Liver (tissue), 3 donors: ENCODE results near the gene DMC1.

ENCODE experiments used
- ATF3 ChIP-seq: IDR thresholded peaks from 2 replicates; pipeline ENCODE4 v1.6.1; 2016; ENCODE audit warnings: antibody characterized with exemption
- CTCF ChIP-seq: fragments of 150-350 bp; IDR thresholded peaks from 2 replicates; pipeline ENCODE4 v1.5.1; 2017; ENCODE audit warnings: improper control_type of control experiment, low read depth, low read length; ENCODE audit not compliant: missing input control
- EGR1 ChIP-seq, 2 donors: IDR thresholded peaks; 2 replicates each; pipeline ENCODE4 v1.6.1; 2016 to 2018; ENCODE audit warnings: antibody characterized with exemption in 2 of 2, low read depth in 2 of 2
- GABPA ChIP-seq, 2 donors: IDR thresholded peaks in 1 of 2; conservative IDR thresholded peaks in 1 of 2; 2 replicates each; pipeline ENCODE4 v1.6.1; 2016; ENCODE audit warnings: antibody characterized with exemption in 2 of 2, mild to moderate bottlenecking in 1 of 2, moderate library complexity in 1 of 2
- HNF4G ChIP-seq: IDR thresholded peaks from 2 replicates; pipeline ENCODE4 v1.6.1; 2016; ENCODE audit warnings: antibody characterized with exemption
- JUND ChIP-seq, 2 donors: IDR thresholded peaks; 2 replicates each; pipeline ENCODE4 v1.6.1; 2016; ENCODE audit warnings: antibody characterized with exemption in 2 of 2
- NR2F2 ChIP-seq: IDR thresholded peaks from 2 replicates; pipeline ENCODE4 v1.6.1; 2016; ENCODE audit warnings: antibody characterized with exemption
- RAD21 ChIP-seq, 2 donors: IDR thresholded peaks; 2 replicates each; pipeline ENCODE4 v1.6.1; 2016; ENCODE audit warnings: antibody characterized with exemption in 2 of 2, mild to moderate bottlenecking in 2 of 2
- REST ChIP-seq: IDR thresholded peaks from 2 replicates; pipeline ENCODE4 v1.6.1; 2016; ENCODE audit warnings: antibody characterized with exemption, mild to moderate bottlenecking
- SP1 ChIP-seq: IDR thresholded peaks from 2 replicates; pipeline ENCODE4 v1.6.1; 2018; ENCODE audit warnings: antibody characterized with exemption, mild to moderate bottlenecking
- TAF1 ChIP-seq: conservative IDR thresholded peaks from 2 replicates; pipeline ENCODE4 v1.6.1; 2016; ENCODE audit warnings: antibody characterized with exemption, mild to moderate bottlenecking
- YY1 ChIP-seq: IDR thresholded peaks from 2 replicates; pipeline ENCODE4 v1.6.1; 2016; ENCODE audit warnings: antibody characterized with exemption, mild to moderate bottlenecking
- ZBTB33 ChIP-seq: IDR thresholded peaks from 2 replicates; pipeline ENCODE4 v1.6.1; 2016; ENCODE audit warnings: antibody characterized with exemption
- TF ChIP-seq, protein P1 (sequence below): IDR thresholded peaks from 2 replicates; pipeline ENCODE4 v1.6.1; 2016; ENCODE audit warnings: antibody characterized with exemption
- donor health status: healthy.
- donor health status: healthy.

DNA sequence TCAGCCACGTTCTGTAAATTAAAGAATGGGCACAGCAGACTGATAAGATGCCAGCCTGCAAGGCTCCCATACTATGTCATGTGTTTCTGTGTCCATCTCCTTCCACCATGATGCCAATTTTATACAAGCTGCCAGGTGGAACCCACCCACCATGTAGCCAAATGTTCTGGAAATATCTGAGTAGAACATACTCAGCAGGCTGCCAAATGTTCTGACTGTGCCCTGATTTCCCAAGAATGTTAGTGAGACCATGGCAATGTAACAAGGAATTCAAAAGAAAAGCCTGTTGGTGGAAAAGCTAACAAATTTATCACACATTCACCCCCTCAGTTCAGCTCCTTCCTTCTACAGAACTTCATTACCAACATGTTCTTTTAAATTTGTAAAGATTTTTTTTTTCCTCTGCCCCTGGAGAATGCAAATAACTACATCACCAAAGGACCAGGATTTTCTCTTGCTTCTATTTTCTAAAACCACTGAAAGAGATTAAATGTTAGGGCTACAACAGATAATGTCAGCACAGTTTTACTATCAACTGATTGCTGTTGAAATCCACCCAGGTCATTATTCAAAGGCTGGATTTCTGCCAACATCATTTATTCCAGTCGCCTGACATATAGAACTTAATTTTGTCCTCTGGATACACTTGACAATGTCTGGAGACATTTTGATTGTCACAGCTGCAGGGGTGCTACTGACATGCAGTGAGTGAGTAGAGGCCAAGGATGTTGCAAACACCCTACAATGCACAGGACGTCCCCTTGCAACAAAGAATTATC is 3.1 kb downstream of the DMC1 start:
- TF ChIP-seq, protein P1, sequence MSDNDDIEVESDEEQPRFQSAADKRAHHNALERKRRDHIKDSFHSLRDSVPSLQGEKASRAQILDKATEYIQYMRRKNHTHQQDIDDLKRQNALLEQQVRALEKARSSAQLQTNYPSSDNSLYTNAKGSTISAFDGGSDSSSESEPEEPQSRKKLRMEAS = no peak
- TF ChIP-seq TAF1 (no peak), CTCF (no peak), JUND (IDR thresholded peaks at IDR 0.05) (no peak), REST (no peak), RAD21 (IDR thresholded peaks at IDR 0.05) (no peak), YY1 (no peak), NR2F2 (no peak), SP1 (no peak), EGR1 (IDR thresholded peaks at IDR 0.05; ENCODE audit: low read depth in 2 of 2) (no peak), GABPA (IDR thresholded peaks at IDR 0.05 in 1 of 2, conservative IDR thresholded peaks at IDR 0.05 in 1 of 2) (no peak), ZBTB33 (no peak), ATF3 (no peak), HNF4G (no peak)
